HG03095 (cell line): ENCODE measurements around the gene ZNF444.
A peak's percentile ranks its signal among the peaks of the same experiment; 100 is the strongest.
"Not testable (repeated sequence)": the region's sequence is repeated elsewhere in the genome, so short reads cannot be mapped to it uniquely, and the experiment has no call there.

ENCODE experiments used
- ATAC-seq: cut with Tn5 transposase; IDR thresholded peaks from one replicate; pipeline ENCODE4 v1.9.1; 2021; ENCODE audit warnings: moderate library complexity; ENCODE audit not compliant: unreplicated experiment

Gene ZNF444

DNA sequence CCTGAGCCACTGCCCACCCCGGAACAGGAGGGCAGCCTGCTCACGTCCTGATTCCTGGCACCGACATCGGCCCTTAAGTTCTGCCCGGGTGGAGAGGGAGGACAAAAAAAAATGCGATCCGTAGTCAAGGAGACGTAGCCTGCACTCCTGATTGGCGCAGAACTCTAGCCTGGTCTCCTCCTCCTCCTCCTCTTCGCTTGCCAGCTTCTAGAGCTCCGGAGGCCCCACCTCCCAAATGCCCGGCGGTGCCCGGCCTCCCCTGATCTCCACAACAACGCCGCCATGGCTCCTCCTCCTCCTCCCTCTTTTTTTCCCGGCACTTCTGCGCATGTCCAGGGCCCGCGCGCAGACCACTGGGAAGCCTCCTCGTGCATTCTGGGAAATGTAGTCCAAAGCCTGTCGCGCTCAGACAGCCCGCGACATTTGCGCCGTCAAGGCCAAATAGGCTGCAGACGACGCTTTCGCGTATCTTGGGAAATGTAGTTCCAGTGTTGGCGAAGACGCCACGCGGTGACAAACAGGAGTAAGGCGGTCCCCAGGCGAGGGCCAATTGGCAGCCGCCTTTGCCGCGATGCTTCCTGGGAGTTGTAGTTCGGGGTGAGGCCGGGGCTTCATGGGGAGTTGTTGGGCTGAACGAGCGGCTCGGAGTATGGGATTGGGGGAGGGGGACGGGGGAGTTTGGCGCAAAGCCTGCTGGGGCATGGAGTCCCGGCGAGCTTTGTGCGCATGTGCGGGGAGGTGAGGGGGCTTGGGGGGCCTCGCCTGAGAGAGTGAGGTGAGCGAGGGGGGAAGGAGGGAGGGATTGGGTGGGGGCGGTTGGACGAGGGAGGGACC, at the start of gene ZNF444:
Gene ZNF444 (plus strand): TSS at position 705 of the 834 bp plus-strand sequence. CDS start 5,625 bp downstream, outside the sequence.
- peak; percentile 89 for ATAC-seq

DNA sequence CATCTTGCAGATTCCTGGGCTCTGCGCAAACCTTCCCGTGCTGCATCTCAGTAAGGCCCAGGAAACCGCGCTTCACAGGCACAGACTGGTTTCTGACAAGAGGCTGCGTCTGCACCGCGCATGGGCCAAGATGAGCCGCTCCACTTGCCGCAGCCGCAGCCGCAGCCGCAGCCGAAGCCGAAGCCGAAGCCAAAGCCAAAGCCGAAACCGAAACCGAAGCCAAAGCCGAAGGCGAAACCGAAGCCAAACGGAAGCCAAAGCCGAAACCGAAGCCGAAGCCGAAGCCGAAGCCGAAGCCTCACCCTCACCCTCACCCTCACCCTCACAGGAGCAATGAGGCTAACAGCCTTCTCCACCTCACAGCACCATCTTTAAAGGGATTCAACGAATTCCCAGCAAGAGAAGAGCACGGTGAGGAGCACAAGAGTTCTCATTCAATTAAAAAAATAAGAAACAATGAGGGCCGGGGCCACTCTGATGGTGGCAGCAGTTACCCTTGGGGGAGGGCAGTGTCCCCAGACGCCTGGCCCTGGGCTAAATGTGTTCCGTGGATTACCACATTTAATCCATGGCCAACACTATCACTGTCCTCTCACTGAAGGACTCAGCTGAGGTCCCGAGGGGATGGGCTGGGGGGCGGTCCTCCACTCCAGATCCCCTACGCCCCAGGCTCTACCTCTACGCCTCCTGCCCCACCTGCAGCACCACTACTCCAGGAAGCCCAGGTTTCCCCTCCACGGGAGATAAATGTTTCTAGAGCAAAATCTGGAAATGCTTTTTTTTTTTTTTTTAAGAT, 49.1 kb upstream of the ZNF444 start:
- no peak for ATAC-seq

DNA sequence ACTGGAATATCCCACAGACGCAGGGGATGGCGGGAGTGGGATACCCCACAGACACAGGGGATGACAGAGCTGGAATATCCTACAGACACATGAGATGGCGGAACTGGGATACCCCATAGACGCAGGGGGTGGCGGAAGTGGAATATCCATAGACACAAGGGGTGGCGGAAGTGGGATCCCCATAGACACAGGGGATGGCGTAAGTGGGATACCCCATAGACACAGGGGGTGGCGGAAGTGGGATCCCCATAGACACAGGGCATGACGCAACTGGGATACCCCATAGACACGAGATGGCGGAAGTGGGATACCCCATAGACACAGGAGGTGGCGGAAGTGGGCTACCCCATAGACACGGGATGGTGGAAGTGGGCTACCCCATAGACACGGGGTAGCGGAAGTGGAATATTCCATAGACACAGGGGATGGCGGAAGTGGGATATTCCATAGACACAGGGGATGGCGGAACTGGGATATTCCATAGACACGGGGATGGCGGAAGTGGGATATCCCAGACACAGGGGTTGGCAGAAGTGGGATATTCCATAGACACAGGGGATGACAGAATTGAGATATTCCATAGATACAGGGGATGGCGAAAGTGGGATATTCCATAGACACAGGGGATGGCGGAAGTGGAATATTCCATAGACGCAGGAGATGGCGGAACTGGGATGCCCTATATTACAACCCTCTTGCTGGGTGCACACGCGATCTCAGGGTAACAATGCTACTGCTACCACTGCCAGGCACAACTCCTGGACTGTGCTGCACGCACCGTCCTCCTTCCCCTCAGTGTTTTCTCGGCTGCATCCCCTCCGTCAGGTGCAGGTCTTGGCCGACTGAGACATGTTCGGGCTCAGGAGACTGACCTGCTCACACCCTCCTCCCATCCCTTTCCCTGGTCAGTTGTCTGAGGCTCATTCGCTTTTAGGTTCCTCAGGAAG, 48.1 kb upstream of the ZNF444 start:
- ATAC-seq, result no peak

DNA sequence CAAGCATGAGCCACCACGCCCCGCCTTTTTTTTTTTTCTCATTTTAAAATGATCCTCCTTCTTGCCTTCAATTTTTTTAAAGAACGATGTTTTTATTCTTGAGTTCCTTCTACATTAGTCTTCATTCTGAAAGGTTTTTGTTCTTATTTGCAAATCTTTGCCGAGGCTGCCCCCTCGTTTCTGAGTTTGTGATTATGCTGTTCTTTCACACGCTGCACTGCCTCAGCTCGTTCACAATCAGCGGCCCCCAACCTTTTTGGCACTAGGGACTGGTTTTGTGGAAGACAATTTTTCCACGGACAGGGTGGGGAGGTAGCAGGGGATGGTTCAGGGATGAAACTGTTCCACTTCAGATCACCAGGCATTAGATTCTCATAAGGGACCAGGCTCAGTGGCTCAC, 46.6 kb upstream of the ZNF444 start:
- no peak for ATAC-seq

- no peak for ATAC-seq
Measured at GRCh38 chr19:56096665-56097064, 44.4 kb upstream of the ZNF444 start.

DNA sequence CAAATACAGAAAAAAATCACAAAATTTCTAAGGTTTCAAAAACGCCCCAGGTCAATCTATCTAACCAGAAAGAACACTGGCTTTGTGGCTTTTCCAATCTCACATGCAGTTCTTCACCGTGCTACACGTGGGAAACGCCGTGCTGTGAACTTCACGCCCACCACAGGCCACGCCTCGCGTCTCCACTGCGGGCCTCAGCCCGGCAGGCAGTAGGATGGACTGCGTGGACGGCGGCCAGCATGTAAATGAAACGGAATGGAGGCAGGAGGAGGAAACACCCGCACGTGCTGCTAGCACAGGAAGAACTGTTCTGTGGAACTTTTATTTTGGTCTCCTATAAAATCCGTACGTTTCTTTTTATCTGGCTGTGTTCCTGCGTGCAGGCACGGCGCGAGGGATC, 43.8 kb upstream of the ZNF444 start:
- ATAC-seq, result no peak

GRCh38 chr19:56097776-56098175, 43.3 kb upstream of the ZNF444 start:
- no peak for ATAC-seq

DNA sequence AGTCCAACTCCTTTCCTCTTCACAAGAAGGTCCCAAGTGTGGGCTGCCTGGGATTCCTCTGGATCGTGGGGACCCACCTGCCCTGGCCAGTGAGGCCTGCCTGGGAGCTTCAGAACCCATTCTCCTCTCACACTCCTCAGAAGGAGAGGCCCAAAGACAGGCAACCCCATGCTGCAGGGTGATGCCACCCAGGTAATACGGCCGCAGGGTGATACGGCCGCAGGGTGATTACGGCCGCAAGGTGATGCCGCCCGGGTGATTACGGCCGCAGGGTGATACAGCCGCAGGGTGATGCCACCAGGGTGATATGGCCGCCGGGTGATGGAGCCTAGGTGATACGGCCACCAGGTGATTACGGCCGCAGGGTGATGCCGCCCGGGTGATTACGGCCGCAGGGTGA, 42.9 kb upstream of the ZNF444 start:
- not testable (repeated sequence) for ATAC-seq

DNA sequence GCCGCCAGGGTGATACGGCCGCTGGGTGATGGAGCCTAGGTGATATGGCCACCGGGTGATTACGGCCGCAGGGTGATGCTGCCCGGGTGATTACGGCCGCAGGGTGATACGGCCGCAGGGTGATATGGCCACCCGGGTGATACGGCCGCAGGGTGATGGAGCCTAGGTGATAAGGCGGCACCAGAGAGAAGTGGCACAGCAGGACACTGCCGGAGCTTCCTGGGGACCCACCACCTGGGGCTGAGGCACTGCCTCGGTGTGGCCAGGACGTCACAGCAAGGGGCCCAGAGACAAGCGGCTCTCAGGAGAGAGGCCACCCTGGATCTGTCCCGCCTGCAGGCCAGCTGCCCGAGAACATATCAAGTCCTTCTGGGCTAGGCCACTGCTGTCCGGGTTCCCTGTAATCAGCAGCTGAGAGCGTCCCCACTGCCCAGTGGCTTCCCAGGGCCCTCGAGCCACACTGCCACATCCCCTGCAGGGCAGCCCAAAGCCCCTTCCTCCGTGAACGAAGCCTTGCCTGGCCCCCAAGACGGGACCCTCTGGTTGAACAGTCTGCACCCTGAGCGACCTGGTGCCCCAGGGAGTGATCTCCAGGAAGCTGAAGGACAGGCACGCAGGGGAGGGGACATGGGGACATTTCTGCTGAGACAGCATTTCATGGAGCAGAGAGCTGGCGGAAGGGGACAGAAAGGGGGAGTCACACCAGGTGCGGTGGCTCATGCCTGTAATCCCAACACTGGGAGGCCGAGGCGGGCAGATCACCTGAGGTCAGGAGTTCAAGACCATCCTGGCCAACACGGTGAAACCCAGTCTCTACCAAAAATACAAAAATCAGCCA, 42.1 kb upstream of the ZNF444 start:
- ATAC-seq, result no peak

DNA sequence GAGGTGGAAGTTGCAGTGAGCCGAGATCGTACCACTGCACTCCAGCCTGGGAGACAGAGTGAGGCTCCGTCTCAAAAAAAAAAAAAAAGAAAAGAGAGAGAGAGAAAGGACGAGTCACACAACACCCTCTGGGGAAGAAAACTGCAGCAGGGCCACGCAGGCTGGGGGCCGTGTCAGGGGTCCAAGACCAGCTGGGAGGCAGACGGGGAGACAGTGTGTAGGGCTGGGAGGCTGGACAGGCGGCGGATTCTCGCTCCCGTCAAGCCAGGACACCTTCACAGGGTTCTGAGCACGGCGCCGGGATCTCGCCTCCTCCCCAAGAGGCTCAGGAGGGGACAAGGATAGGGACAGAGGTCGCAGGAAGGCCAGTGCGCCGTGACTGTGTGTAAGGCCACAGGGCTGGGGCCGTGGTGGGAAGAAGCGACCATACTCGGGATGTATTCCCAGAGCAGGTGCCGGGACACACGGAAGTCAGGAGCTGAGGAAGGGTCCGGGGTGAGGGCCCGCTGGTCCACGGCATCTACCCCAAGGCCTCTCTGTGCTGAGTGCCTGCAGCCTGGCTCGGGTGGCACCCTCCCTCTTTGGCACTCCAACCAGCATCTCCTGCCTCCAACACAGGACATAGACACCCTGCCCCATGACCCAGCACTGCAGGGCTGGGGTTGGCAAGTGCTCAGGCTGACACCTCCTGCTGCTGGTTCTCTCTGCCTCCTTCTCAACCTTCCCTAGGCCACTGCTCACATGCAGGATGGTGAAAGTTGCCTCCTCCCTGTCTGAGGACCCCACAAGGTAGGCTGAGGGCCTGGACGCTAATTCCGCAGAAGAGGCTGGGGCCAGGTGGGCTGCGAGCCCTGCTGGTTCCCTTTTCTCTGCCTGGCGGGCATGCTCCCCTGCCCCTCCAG, 41.2 kb upstream of the ZNF444 start:
- no peak for ATAC-seq

GRCh38 chr19:56101095-56101494, 40.0 kb upstream of the ZNF444 start:
- no peak for ATAC-seq

GRCh38 chr19:56101746-56102535, 39.1 kb upstream of the ZNF444 start:
- no peak for ATAC-seq

GRCh38 chr19:56103027-56103614, 38.0 kb upstream of the ZNF444 start:
- no peak for ATAC-seq

GRCh38 chr19:56104423-56104822, 36.7 kb upstream of the ZNF444 start:
- no peak for ATAC-seq

DNA sequence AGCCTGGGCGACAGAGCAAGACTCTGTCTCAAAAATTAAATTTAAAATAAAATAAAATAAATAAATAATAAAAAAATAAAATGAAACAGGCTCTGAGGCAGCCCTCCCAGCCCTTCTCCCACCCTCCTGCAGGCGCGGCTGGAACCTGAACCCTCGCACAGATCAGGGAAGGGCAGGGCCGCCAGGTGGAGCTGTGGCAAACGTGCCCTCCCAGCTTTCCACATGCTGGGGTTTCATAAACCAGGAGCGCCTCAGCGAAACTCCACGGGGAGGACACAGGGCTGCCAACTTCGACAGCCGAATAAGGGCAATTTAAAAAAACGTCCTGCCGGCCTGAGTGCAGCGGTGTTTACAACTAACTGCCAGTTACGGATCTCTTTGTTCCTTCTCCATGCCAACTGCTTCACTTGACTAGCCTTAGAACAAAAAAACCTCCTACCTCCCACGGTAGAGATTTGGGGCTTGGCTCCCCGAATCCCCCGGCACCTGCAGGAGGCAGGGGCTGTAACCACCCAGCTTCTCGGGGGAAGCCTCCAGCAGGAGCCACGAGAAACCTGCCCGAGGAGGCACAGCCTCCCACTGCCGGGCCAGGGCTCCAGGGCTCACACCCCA, 35.9 kb upstream of the ZNF444 start:
- ATAC-seq, result no peak

DNA sequence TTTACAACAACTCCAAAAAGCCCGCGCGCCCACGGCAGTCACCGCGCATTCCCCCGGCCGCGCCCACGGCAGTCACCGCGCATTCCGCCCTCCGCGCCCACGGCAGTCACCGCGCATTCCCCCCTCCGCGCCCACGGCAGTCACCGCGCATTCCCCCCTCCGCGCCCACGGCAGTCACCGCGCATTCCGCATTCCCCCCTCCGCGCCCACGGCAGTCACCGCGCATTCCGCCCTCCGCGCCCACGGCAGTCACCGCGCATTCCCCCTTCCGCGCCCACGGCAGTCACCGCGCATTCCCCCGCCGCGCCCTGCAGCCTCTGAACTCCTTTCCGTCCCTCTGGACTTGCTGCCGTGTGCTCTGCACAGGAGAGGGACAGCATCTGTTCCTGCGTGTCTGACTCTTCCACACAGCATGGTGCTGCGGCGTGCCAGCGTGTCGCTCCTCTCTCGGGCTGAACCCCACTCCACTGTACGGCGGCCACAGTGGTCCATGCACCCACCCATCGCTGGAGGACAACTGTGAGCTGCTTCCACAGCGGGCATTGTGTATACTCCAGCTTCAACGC, 35.2 kb upstream of the ZNF444 start:
- ATAC-seq, result not testable (repeated sequence)

DNA sequence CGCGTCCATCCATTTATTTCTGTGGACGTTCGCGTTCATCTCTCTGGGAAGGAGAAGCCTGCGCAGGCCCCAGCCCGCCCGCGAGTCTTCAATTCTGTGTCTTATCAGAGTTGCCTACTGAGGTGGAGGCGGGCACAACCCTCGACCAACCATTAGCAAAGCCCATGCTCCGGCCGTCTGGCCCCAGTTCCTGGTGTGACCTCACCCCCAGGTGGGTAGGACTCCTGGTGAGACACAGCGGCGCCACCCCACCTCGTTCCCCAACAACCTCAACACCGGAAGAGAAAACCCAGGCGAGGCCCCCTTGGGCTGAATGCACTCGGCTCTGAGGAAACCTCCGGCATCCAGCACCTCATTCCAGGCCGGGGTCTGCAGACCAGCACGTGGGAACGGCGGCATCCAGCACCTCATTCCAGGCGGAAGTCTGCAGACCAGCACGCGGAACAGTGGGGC, 34.7 kb upstream of the ZNF444 start:
- no peak for ATAC-seq
